ENCODE measurements around the gene MRTFB.

GRCh38 chr16:14300705-14301168 lies 229.6 kb downstream of the MRTFB start:
- TF ChIP-seq CTCF (IDR thresholded peaks at IDR 0.05) (peak; percentile 56 to 70 (median 66)), POLR2A (IDR thresholded peaks at IDR 0.05) (no peak)
